K562 (cell line): ENCODE measurements around the gene CEBPE. TPM values are rescaled to one million over a fixed set of nuclear protein-coding genes. Genes with fewer than 3 reads are reported as not detected.

ENCODE experiments used
- CHD7 ChIP-seq: fragments of 200-600 bp; sonication (generic); IDR thresholded peaks from one replicate; pipeline ENCODE4 v1.6.1; 2012; ENCODE audit warnings: mild to moderate bottlenecking, low read depth, low read length, inconsistent platforms
- CREBBP ChIP-seq: IDR thresholded peaks from one replicate; pipeline ENCODE4 v1.6.1; 2012; ENCODE audit warnings: low read depth, mild to moderate bottlenecking, control low read depth, inconsistent platforms, low read length
- GATA2 ChIP-seq: sonication (generic); formaldehyde crosslinking; IDR thresholded peaks from 2 replicates; pipeline ENCODE4 v1.4.0; 2020; ENCODE audit warnings: mild to moderate bottlenecking, missing genetic modification reagents
- GTF2A2 ChIP-seq: IDR thresholded peaks from 2 replicates; pipeline ENCODE4 v1.6.1; 2016; ENCODE audit warnings: mild to moderate bottlenecking, missing genetic modification characterization, missing compliant biosample characterization
- HMG20A ChIP-seq: fragments of 450-650 bp; formaldehyde crosslinking; conservative IDR thresholded peaks from 2 replicates; pipeline ENCODE4 v1.4.0; 2020; ENCODE audit warnings: mild to moderate bottlenecking, mixed read lengths
- NFE2 ChIP-seq: IDR thresholded peaks from 2 replicates; pipeline ENCODE4 v1.6.1; 2014; ENCODE audit warnings: antibody characterized with exemption, low read depth
- SFPQ ChIP-seq: fragments of 200-400 bp; formaldehyde crosslinking; IDR thresholded peaks from 2 replicates; pipeline ENCODE4 v1.6.1; 2017; ENCODE audit warnings: mild to moderate bottlenecking, low read depth, low read length, moderate library complexity
- ZBTB49 ChIP-seq: sonication (generic); formaldehyde crosslinking; IDR thresholded peaks from 2 replicates; pipeline ENCODE4 v1.8.0; 2022; ENCODE audit warnings: missing genetic modification reagents, mild to moderate bottlenecking, borderline replicate concordance
- ZFP1 ChIP-seq: fragments of 450-650 bp; formaldehyde crosslinking; IDR thresholded peaks from 2 replicates; pipeline ENCODE4 v1.4.0; 2020; ENCODE audit warnings: mild to moderate bottlenecking, mixed read lengths
- ZNF384 ChIP-seq: IDR thresholded peaks from 2 replicates; pipeline ENCODE4 v1.6.1; 2012; ENCODE audit warnings: low read depth, low read length, improper control_type of control experiment
- polyA plus RNA-seq, 8 experiments: library from polyadenylated mRNA; depleted of rRNA in 4 of 8; stranded (reverse) in 5 of 8; unstranded in 3 of 8; fragments of >200 nt; fragmentation: Nextera tagmentation in 2 of 8; fragmentation: Illumina TruSeq in 1 of 8; extraction: Ambion mirVana in 2 of 8; extraction: Trizol in 1 of 8; gene quantifications; 2 replicates each; pipeline versions ENCODE4 v1.2.1 to v1.2.3, GENCODE V29; 2011 to 2014; ENCODE audit warnings: inconsistent platforms in 1 of 8, missing spikeins in 1 of 8
- total RNA-seq, 7 experiments: library from RNA; depleted of rRNA in 6 of 7; stranded (reverse); fragments of >200 nt in 6 of 7; fragmentation: Illumina TruSeq in 2 of 7; extraction: Trizol in 2 of 7; gene quantifications; 2 replicates each; pipeline versions ENCODE4 v1.2.1 to v1.2.3, GENCODE V29; 2011 to 2021; ENCODE audit warnings: low replicate concordance in 1 of 7

CEBPE gene
- total and polyA plus RNA-seq, 9 of the 15 experiments (the other 6 are each of a cell fraction or from before 2014, with no cell fraction given): 0.09 to 0.15 (median 0.13) TPM; not detected in 6

DNA sequence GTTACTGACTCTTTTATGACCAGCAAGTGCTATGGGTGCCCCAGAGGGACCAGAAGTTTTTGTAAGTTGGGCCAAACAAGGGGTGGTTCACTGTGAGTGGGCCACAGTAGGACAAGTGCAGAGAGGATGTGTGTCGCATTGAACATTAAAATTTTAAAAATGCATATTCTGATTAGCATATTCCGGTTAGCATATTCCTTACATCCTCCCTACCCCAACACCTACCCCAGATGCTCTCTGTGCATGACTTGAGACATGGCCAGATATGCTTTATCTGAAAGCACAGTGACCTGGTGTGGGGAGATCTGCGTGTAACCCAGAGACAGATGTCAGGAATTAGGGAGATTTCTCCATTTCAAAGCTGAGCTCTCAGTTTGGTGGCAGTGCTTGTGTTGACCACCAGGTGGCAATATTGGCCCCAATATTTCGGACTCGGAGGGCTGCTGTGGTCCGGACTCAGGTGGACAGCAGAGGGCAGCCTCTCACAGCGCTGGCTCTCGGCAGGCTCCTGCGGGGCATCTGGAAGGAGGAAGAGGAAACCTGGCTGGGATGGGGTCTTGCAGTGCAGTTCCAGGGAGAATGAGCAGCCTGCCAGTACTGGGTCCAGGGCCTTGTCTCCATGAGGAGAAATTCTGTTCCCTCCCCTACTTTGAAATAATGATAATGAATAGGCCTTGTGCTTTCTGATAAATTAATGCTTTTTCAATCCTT, 1.6 kb upstream of the CEBPE start (continued):
- no peak for TF ChIP-seq CHD7
- peak; percentile 96 for TF ChIP-seq GATA2
- peak; percentile 68 for TF ChIP-seq ZNF384
- TF ChIP-seq CREBBP: no peak
- TF ChIP-seq ZBTB49 (CRISPR knock-in tag): no peak
- TF ChIP-seq HMG20A (CRISPR knock-in tag): no peak
- TF ChIP-seq ZFP1 (CRISPR knock-in tag): no peak
- TF ChIP-seq GTF2A2 (tag): no peak
- no peak for TF ChIP-seq SFPQ
- TF ChIP-seq NFE2: no peak
